Measurements from ENCODE around the gene CERS6. TPM values are rescaled to one million over a fixed set of nuclear protein-coding genes. Genes with fewer than 3 reads are reported as not detected.
"Not testable (repeated sequence)": the region's sequence is repeated elsewhere in the genome, so short reads cannot be mapped to it uniquely, and the experiment has no call there.

CERS6 gene
- total RNA-seq, 1 donor from 2014 or later, result 21.8 TPM

- intact Hi-C loops (cut with DNase I), result no loop called here
- Histone ChIP-seq H3K4me3 (no peak overlapping the region), H3K9me3 (no peaks in the 10 kb centered on the region), H3K36me3 (no peaks in the 10 kb centered on the region), H3K27ac (no peak overlapping the region), H3K4me1 (peaks cover 7% of the 10 kb centered on the region), H3K27me3 (ENCODE audit: low read depth) (no peaks in the 10 kb centered on the region)
- no peak for TF ChIP-seq CTCF (IDR thresholded peaks at IDR 0.05)
- ATAC-seq (peak; percentile 73), DNase-seq (no peak)
Measured at GRCh38 chr2:168490015-168490874, 34.2 kb downstream of the CERS6 start.

DNA sequence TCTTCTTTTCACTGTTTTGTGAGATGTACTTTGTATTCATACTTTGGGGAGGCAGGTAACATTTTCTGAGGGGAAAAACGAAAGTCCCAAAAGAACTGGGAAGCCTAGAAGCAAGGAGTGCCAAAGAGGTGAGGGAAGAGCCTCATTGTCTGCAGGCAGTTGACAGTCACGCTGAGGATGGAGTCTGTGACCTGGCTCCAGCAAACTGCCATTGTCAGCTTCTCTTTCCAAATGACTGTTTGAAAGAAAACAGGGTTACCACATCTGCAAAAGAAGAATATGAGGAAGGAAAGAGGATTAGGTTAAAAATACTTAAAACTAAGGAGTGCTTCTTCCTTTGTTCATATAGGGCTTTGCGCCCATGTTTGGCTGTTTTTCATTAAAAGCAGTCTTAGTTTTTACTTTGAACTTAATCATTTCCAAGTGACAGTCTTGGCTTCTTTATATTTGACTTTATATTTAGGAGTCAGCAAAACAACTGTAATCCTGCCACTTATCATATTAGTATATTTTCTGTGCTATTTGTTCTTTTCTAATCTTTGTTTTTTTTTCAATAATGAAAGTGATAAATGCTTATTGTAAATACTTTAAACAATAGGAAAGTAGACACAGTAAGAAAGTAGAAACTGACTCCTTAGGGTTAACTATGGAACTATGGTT, 35.0 kb downstream of the CERS6 start:
- Histone ChIP-seq H3K36me3 (no peaks in the 10 kb centered on the region), H3K27me3 (ENCODE audit: low read depth) (no peaks in the 10 kb centered on the region), H3K4me3 (no peak overlapping the region), H3K9me3 (no peaks in the 10 kb centered on the region), H3K27ac (no peak overlapping the region), H3K4me1 (peaks cover 7% of the 10 kb centered on the region)
- intact Hi-C loops (cut with DNase I), result no loop called here
- no peak for DNase-seq
- no peak for ATAC-seq
- no peak for TF ChIP-seq CTCF (IDR thresholded peaks at IDR 0.05)

DNA sequence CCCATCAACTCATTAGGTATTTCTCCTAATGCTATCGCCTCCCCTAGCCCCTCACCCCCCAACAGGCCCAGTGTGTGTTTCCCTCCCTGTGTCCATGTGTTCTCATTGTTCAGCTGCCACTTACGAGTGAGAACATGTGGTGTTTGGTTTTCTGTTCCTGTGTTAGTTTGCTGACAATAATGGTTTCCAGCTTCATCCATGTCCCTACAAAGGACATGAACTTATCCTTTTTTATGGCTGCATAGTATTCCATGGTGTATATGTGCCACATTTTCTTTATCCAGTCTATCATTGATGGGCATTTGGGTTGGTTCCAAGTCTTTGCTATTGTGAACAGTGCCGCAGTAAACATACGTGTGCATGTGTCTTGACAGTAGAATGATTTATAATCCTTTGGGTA, 35.7 kb downstream of the CERS6 start:
- H3K27ac ChIP-seq; H3K9me3 ChIP-seq; DNase-seq; H3K4me1 ChIP-seq; H3K4me3 ChIP-seq; H3K27me3 ChIP-seq (ENCODE audit: low read depth); ATAC-seq; H3K36me3 ChIP-seq; intact Hi-C loops (cut with DNase I): not testable (repeated sequence)

- H3K9me3 ChIP-seq; ATAC-seq; H3K27ac ChIP-seq; H3K4me3 ChIP-seq; H3K4me1 ChIP-seq; DNase-seq; H3K36me3 ChIP-seq; H3K27me3 ChIP-seq (ENCODE audit: low read depth); intact Hi-C loops (cut with DNase I): not testable (repeated sequence)
Measured at GRCh38 chr2:168493219-168493618, 37.1 kb downstream of the CERS6 start.

DNA sequence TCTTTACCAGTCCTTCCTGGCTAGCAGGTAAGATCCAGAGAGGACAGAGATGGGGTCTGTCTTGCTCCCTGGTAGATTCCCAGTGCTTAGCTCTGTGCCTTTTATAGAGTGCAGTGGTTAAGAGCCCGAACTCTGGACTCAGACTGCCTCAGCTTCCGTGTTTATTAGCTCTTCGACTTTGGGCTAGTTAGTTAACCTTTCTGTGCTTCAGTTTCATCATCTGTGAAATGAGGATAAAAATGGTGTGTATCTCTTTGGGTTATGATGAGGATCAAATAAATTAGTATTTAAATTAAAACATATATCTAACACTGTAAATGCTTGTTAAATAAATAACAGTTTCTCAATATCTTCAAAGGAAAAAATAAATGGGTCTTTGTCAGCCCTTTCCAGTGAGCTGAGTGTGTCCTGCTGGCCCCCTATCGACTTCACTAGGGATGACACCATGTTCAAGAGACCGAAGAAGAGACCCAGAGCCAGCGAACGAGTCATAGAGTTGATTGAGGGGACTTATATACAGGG, 38.2 kb downstream of the CERS6 start:
- Histone ChIP-seq H3K9me3 (no peaks in the 10 kb centered on the region), H3K27ac (no peak overlapping the region), H3K4me3 (no peak overlapping the region), H3K27me3 (ENCODE audit: low read depth) (no peaks in the 10 kb centered on the region), H3K36me3 (no peaks in the 10 kb centered on the region), H3K4me1 (peaks cover 7% of the 10 kb centered on the region)
- ATAC-seq (no peak), DNase-seq (no peak)
- no peak for TF ChIP-seq CTCF (IDR thresholded peaks at IDR 0.05)
- intact Hi-C loops (cut with DNase I), result no loop called here

- intact Hi-C loops (cut with DNase I), result no loop called here
- Histone ChIP-seq H3K27ac (no peak overlapping the region), H3K4me3 (no peak overlapping the region), H3K27me3 (ENCODE audit: low read depth) (no peaks in the 10 kb centered on the region), H3K36me3 (no peaks in the 10 kb centered on the region), H3K4me1 (peaks cover 7% of the 10 kb centered on the region), H3K9me3 (no peaks in the 10 kb centered on the region)
- no peak for TF ChIP-seq CTCF (IDR thresholded peaks at IDR 0.05)
- DNase-seq, result no peak
- ATAC-seq, result no peak
Measured at GRCh38 chr2:168495524-168495923, 39.5 kb downstream of the CERS6 start.
